ENCODE measurements around the gene ABHD8. TPM values are rescaled to one million over a fixed set of nuclear protein-coding genes. Genes with fewer than 3 reads are reported as not detected.

Gene ABHD8, protein sequence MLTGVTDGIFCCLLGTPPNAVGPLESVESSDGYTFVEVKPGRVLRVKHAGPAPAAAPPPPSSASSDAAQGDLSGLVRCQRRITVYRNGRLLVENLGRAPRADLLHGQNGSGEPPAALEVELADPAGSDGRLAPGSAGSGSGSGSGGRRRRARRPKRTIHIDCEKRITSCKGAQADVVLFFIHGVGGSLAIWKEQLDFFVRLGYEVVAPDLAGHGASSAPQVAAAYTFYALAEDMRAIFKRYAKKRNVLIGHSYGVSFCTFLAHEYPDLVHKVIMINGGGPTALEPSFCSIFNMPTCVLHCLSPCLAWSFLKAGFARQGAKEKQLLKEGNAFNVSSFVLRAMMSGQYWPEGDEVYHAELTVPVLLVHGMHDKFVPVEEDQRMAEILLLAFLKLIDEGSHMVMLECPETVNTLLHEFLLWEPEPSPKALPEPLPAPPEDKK
- total RNA-seq (2014; rRNA removed; shearing (Covaris generic)): 1.3 and 1.4 TPM in 2 replicates
- 0.43 TPM in 1 of 2 replicates, not detected in the other for polyA plus RNA-seq (2014; cell fraction: nucleus; rRNA removed)

DNA sequence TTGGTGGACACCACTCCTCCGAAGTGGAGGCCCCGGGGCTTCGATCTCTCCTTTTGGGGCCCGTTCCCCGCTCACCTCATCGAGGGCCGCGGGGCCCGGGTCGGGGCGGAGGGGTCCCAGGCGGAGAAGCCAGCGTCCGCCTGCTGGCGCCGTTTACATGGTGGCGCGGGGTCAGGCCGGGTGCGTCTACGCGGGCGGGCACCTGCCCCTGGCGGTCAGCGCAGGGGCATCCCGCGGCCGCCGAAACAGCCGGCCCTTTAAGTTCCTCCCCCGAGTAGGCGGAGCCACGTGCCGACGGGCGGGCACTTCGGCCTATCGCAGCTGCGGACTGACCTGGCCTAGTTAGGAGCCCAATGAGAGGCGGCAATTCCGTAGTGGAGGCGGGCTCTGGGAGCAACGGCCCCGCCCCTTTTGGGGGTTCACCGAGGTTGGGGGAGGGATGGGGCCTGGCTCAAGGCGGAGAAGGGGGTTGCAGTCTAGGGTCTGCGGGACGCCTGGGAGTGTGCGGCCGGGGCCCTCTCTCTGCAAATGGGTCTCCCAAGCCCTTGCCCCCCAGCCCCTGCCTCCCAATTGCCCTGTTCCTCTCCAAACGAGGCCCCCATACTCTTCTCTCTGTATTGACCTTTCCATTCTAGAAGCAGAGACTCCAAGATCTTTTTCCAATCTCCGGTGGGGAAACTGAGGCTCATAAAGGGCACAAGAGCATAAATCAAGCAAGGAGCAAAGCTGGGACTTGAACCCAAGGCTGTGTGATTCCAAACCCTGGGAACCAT is at the start of gene ABHD8:
Gene ABHD8, minus strand, starts transcription at position 259 of the 773 bp plus-strand sequence. CDS start 1,809 bp downstream, outside the sequence.
- peak; percentile 86 for DNase-seq (ENCODE audit: extremely low read depth, low read depth)

DNA sequence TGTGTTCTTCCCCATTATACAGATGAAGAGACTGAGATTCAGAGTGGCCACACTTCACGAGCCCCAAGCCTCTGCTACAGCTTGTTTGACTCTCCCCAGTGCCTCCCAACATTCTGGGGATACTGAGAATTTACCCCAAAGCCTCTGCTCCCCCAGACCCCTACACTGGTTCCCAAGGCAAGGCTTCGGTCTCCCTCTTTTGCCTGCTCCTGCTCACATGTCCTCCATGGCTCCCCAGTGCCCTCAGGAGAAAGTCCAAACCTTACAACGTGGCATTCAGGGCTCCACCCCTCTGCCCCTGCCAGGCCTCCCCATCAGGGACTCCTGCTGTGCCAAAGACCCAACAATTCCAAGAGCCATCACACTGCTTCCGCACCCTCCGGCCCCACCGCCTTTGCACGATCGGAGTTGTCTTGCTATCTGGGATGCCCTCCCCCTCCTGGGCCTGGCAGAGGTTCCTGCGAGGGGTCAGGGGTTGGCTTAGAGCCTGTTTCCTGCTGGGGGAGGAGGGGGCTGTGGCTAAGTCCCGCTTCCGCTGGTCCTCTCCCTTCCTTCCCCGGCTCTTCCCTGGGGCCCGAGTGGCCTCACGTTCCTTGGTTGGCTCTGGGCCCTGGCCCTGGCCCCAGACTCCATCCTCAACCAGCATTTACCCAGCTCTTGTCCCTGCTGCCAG is 49.5 kb upstream of the ABHD8 start:
- no peak for DNase-seq (ENCODE audit: extremely low read depth, low read depth)

DNA sequence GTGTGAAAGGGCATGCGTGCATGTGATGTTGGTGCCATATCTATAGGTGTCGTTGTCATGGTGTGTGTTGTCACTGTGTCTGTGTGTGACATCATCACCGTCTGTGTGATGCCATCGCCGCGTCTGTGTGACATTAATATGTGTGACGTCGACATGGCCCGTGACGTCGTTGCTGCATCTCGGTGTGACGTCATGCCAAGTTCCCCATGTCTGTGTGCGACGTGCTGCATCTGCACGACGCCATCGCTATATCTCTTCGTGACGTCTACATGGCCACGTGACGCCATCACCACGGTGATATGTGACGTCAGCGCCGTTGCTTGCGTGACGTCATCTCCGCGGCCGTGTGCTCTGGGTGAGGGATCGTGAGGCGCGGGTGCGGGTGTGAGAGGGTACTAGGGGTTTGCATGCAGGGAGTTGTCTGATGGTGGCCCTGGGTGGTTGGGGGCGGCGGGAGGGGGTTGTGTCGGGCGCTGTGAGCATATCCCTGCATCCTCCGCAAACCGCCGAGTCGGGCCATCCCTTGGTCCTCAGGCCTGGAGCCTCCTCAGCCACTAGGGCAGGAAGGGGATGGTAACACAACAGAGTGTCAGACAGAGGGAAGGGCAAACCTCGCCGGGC is 48.7 kb upstream of the ABHD8 start:
- DNase-seq (ENCODE audit: extremely low read depth, low read depth): no peak

DNA sequence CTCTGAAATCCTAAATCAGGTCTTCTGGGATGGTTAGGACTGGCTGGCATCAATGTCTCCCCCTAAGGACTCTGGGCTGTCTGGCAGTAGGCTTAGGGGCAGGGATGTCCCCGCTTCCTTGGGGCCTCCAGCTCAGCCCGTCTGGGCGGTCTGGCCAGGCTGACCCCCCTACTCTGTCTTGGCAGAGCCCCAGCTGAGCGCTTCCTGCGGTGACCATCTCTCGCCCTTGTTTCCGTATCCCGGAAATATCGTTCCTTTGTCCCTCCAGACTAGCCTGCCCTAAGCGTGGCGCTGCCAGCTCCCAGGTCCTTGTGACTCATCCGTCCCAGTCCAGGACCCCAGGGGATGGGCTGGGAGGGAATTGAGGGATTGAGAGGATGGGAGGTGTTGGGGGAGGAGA is 45.5 kb upstream of the ABHD8 start:
- no peak for DNase-seq (ENCODE audit: extremely low read depth, low read depth)

DNA sequence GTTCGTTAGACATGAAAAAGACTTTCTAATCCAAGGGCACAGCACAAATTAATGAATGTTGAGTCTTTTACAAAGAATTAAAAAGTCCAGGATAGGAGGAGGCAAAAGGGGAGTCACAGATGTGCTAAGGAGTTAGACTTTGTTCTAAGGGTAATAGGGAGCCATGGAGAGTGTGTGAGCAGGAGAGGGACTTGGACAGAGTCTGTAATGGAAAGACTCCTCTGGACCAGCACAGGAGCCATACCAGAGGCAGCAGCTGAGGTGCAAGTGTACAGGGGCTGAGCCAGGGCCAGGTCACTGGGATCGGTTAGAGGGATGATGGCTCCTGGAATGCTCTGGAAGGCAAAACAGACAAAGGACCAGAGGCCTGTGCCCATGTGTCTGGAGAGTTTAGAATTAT is 44.7 kb upstream of the ABHD8 start:
- DNase-seq (ENCODE audit: extremely low read depth, low read depth): no peak

DNA sequence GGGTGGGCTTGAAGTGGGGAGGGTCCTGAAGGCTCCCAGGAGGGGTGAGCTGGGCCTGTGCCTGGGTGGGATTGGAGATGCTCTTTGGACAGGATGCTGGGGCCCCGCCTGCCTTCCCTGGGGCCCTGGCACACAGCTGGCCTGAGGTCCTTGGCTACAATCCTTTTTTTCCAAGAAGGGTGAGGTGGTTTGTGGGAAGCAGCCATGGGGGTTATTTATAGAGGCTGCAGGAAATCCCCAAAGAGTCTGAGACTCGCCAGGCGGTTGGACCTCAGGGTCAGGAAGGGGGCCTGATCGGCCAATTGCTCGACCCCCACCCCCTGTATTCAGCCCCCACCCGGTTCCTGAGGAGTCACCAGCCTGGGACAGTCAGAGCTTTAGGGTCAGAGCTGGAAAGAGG is 44.1 kb upstream of the ABHD8 start:
- DNase-seq (ENCODE audit: extremely low read depth, low read depth): no peak

DNA sequence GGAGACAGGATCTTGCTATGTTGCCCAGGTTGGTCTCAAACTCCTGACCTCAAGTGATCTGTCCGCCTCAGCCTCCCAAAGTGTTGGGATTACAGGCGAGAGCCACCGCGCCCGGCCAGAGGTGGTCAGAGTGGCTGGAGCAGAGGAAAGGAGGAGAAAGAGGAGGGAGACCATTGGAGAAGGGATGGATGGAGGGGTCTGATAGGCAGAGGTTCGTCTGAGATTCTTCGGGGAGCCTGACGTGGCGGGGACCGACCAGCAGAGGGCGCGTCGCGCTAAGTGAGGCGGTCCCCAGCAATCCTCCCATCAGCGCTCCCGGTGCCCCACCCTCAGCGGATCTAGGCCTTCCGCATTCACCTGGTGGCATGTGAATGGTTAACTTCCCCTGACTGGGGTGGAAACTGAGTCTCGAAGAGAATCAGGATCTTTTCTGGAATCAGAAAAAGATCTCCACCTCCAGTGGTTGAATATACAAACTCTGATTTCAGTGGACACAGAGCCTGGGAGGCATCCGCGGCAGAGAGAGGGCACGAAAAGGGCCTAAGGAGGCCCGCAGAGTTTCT is 43.0 kb upstream of the ABHD8 start:
- DNase-seq (ENCODE audit: extremely low read depth, low read depth): peak; percentile 51

DNA sequence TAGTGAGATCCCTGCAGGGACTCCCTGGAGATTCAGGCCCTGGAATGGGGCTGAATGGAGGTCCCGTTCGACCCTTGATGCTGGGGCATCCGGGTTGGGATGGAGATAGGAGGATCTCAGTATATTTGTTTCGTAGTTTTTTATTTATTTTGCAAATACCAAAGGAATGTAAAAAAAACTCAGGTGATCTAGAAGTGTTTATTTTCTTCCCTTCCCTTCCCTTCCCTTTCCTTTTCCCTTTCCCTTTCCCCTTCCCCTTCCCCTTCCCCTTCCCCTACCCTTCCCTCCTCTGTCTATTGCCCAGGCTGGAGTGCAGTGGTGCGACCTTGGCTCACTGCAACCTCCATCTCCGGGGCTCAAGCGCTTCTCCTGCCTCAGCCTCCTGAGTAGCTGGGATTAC is 38.6 kb upstream of the ABHD8 start:
- DNase-seq (ENCODE audit: extremely low read depth, low read depth): no peak

DNA sequence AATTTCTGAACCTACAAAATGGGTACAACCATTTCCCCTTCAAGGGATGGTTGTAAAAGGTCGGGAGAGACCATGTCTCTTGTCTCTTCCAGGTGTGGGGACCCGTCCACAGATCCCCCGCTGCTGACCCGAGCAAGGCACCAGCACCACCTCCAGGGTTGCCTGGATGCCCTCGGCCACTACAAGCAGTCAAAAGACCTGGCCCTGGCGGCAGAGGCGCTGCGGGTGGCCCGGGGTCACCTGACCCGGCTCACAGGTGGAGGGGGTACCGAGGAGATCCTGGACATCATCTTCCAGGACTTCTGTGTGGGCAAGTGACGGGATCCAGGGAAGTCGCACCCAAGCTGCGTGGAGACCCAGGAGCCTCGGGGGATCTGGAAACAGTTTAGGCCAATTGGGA is 38.2 kb upstream of the ABHD8 start:
- no peak for DNase-seq (ENCODE audit: extremely low read depth, low read depth)

DNA sequence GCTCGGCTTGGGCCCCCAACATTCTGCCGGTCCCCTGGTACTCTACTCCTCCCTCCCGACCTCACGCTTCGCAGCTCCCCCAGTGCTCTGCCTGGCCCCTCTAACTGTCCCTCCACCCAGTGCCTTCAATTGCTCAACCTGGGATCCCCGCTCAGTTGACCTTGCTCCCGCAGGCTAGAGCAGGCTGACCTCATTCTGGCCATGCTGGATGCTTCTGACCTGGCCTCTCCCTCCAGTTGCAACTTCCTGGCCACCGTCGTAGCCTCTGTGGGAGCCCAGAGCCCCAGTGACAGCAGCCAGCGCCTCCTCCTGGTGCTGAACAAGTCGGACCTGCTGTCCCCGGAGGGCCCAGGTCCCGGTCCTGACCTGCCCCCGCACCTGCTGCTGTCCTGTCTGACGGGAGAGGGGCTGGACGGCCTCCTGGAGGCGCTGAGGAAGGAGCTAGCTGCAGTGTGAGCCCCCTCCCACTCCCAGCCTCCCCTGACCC is 37.7 kb upstream of the ABHD8 start:
- no peak for DNase-seq (ENCODE audit: extremely low read depth, low read depth)

DNA sequence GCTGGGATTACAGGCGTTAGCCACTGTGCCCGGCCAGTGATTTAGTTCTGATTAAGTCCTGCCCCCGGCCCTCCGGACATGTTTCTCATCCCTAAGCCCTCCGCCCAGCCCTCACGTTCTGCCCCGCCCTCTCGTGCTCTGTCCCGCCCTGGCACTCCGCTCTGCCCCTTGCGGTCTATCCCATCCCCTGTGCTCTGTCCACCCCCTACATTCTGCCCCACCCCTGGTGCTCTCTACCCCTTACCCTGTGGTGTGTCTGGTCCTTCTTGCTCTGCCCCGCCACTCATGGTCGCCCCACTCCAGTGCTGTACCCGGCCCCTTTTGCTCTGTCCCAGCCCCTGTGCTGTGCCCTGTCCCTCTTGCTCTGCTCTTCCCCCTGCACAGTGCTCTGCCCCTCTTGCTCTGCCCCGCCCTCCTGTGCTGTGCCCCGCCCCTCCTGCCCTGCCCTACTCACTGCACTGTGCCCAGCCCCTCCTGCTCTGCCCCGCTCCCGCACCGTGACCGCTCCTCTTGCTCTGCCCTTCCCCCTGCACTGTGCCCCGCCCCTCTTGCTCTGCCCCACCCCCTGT is 37.2 kb upstream of the ABHD8 start:
- no peak for DNase-seq (ENCODE audit: extremely low read depth, low read depth)

DNA sequence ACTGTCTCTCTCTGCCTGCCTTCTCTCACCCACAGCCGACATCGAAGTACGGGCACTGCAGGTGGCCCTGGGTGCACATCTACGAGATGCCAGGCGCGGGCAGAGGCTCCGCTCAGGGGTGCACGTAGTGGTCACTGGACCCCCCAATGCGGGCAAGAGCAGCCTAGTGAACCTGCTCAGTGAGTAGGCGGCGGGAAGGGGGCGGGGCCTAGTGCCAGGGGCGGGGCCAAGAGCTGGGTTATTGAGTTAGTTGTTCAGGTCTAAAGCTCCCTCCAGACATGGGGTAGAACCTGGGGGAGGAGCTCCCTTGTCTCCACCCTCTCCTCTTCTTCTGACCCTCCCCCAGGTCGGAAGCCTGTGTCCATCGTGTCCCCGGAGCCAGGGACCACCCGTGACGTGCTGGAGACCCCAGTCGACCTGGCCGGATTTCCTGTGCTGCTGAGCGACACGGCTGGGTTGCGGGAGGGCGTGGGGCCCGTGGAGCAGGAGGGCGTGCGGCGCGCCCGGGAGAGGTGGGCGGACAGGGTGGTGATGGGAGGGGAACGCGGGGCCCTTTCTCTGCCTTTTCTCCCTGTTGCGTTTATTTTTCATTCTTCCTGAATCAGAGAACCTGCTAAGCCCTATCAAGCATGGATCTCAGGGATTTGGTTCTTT is 36.0 kb upstream of the ABHD8 start:
- no peak for DNase-seq (ENCODE audit: extremely low read depth, low read depth)

DNA sequence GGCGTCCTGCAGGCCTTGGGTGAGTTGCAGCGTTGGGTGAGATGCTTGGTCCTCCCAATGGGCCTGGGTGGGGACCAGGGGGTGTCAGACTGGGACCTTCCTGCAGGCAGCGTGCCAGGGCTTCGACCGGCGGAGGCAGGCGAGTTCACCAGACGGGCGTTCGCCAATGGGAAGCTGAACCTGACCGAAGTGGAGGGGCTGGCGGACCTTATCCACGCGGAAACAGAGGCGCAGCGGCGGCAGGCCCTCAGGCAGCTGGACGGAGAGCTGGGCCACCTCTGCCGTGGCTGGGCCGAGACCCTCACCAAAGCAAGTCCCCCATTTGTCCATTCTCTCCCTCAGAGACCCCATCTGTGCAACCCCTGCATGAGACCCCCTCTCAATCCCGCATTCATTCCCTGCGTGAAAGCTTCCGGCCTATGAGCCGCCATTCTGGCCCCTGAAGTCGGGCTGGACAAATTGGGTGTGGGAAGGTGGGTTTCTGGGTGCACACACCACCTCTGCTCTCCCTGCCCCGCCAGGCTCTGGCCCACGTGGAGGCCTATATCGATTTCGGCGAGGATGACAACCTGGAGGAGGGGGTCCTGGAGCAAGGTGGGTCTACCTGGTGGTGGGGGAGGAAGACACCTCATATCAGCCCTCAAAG is 35.3 kb upstream of the ABHD8 start:
- no peak for DNase-seq (ENCODE audit: extremely low read depth, low read depth)

DNA sequence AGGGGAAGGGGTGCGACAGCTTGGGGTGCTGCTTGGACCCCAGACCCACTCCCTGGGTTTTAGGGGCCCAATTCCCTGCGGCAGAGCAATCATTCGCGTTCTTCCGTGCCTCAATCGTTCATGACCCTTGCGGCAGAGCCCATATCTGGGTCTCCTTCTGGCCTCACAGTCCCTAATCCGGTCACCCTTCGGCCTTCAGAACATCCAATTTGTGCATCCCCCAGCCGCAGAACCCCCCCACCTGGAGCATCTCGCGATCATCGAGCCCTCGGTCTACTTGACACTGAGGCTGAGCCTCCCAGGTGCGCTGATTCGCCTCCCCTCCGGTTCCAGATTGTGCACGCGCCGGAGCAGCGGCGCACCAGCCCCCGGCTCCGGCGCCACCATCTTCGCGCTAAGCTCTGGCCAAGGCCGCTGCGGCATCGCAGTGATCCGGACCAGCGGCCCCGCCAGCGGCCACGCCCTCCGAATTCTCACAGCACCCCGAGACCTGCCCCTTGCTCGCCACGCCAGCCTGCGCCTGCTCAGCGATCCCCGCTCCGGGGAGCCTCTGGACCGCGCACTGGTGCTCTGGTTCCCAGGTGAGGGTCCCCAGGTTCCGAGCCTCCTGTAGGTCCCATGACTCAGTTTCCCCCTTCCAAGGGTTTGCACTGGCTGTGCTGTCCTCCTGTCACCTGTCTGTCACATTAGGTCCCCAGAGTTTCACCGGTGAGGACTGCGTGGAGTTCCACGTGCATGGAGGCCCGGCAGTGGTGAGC is 34.6 kb upstream of the ABHD8 start:
- no peak for DNase-seq (ENCODE audit: extremely low read depth, low read depth)

DNA sequence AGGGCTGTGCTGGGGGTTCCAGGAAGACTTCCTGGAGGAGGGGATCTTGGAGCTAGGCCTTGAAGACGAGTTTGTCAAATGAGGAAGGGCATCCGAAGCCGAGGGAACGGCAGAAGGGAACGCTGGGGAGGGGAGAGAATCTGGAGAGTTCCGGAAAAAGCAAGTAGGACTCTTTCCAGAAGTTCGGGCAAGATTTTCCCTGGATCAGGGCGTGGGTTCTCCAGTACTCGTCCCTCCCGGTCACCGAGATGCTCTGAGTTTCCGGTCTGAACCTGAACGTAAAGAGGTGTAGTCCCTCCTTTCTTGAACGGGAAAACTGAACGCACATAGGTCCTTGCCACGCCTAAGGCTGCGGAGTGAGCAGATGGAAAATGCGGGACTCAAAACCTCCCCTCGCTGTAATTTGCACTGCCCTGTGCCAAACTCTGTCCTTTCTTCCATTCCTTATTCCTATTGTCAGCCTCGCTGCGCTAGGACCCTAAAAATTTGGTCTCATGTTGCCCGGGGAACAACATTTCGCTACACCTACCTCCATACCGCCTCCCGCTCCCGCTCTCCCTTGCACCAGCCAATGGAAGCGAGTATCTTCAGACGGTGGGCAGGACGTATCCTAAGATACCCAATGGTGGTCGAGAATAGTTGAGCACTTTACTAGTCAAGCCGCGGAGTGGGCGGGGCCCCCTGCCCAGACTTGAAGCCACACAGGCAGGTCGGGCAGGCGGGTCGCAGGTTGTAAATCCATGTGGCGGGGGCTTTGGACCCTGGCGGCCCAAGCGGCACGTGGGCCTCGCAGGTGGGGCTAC is 33.8 kb upstream of the ABHD8 start, which contains the start of gene GTPBP3:
Gene GTPBP3, plus strand, starts transcription at position 682 of the 803 bp plus-strand sequence. Its CDS starts 59 bp downstream, at position 741.
- DNase-seq (ENCODE audit: extremely low read depth, low read depth): peak; percentile 95

DNA sequence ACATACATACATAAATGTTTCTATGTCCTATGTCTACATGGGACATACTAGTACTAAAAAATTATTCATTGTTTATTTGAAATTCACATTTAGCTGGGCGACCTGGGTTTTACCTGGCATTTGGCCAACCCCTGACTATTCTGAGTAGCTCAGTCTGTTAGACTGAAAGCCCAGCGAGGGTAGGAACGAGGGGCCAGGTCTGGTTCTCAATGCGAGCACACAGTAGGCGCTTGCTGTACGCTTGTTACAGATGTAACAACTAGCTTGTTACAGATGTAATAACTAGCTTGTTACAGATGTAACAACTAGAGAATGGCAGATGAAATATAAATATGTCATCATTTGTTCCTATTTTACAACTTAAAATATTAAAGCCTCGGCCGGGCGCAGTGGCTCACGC is 32.4 kb upstream of the ABHD8 start:
- DNase-seq (ENCODE audit: extremely low read depth, low read depth): no peak

All from NCI-H460 (cell line).